Measurements from ENCODE around the gene ADGRV1. TPM values are rescaled to one million over a fixed set of nuclear protein-coding genes. Genes with fewer than 3 reads are reported as not detected.

The ADGRV1 gene
- total RNA-seq, 1 donor from 2014 or later: 10.0 TPM

DNA sequence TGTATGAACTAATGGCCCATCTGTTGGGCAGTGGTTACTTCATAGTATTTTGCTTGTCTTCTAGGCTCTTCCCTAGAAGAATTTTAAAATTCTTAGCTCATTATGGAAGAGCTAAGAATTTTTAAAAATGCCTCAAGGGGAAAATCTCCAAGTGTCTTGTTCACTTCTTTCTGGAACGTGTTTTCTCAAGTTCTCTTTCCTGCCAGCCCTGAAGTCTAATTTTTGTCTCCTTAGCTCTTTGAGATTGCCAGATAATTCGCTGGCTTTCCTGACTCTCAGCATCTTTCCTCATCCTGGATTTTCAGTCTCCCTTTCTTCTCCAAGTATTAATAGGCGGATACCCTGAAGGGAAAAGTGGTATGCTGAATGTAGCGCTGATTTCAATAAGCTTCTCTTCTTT is 429.1 kb downstream of the ADGRV1 start:
- no peaks in the 10 kb centered on the region for H3K36me3 ChIP-seq (ENCODE audit: insufficient read depth, low read length)
- H3K4me1 ChIP-seq (ENCODE audit: insufficient read depth, low read length): peaks cover 10% of the 10 kb centered on the region
- H3K4me1 Mint-ChIP-seq (ENCODE audit: low read depth, unreplicated experiment): peaks cover 17% of the 10 kb centered on the region
- H4K20me1 ChIP-seq (ENCODE audit: insufficient read depth, low read length): no peaks in the 10 kb centered on the region
- FAIRE-seq (no peak), DNase-seq (ENCODE audit: low read depth) (no peak)
- no peaks in the 10 kb centered on the region for H3K27me3 Mint-ChIP-seq (ENCODE audit: low read depth, unreplicated experiment)
- no peaks in the 10 kb centered on the region for H3K36me3 Mint-ChIP-seq (ENCODE audit: low read depth, unreplicated experiment)
- TF ChIP-seq, protein P1, sequence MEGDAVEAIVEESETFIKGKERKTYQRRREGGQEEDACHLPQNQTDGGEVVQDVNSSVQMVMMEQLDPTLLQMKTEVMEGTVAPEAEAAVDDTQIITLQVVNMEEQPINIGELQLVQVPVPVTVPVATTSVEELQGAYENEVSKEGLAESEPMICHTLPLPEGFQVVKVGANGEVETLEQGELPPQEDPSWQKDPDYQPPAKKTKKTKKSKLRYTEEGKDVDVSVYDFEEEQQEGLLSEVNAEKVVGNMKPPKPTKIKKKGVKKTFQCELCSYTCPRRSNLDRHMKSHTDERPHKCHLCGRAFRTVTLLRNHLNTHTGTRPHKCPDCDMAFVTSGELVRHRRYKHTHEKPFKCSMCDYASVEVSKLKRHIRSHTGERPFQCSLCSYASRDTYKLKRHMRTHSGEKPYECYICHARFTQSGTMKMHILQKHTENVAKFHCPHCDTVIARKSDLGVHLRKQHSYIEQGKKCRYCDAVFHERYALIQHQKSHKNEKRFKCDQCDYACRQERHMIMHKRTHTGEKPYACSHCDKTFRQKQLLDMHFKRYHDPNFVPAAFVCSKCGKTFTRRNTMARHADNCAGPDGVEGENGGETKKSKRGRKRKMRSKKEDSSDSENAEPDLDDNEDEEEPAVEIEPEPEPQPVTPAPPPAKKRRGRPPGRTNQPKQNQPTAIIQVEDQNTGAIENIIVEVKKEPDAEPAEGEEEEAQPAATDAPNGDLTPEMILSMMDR (IDR thresholded peaks at IDR 0.05; ENCODE audit: insufficient read depth, low read depth, low read length): no peak
- TF ChIP-seq EZH2 (IDR thresholded peaks at IDR 0.05; ENCODE audit: insufficient read depth, low read length): no peak
- no peak overlapping the region for H3K4me3 ChIP-seq (ENCODE audit: insufficient read depth, low read depth, low read length)
- H3K9me3 ChIP-seq (ENCODE audit: insufficient read depth, low read depth, low read length): no peaks in the 10 kb centered on the region
- no peak overlapping the region for H3K4me2 ChIP-seq (ENCODE audit: low read length)
- H3K4me3 Mint-ChIP-seq (ENCODE audit: unreplicated experiment): no peak overlapping the region
- H2AFZ ChIP-seq (ENCODE audit: low read depth, low read length): no peak overlapping the region
- peaks cover 3% of the 10 kb centered on the region for H3K27me3 ChIP-seq (ENCODE audit: insufficient read depth, low read length)
- H3K79me2 ChIP-seq (ENCODE audit: insufficient read depth, low read length): no peaks in the 10 kb centered on the region
- no peak overlapping the region for H3K27ac ChIP-seq (ENCODE audit: low read depth, low read length)
- H3K9me3 Mint-ChIP-seq (ENCODE audit: unreplicated experiment): no peaks in the 10 kb centered on the region
- no peak overlapping the region for H3K27ac Mint-ChIP-seq (ENCODE audit: unreplicated experiment)
- no peak overlapping the region for H3K9ac ChIP-seq (ENCODE audit: low read length)

DNA sequence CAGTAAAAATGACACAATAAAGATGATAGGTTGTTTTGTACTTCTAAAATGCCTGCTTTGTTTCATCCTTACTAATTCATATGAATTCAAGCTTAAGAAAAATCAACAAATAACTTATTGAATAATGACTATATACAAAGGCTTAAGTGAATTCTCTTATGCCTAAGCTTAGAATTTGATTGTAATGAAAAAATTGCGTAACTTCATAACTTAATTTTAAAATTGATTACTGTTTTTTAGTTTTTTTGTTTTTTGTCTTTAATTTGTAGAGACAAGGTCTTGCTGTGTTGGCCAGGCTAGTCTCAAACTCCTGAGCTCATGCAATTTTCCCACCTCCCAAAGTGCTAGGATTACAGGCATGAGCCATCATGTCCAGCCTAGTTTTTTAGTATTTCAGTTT is 432.6 kb downstream of the ADGRV1 start:
- no peak overlapping the region for H3K4me2 ChIP-seq (ENCODE audit: low read length)
- H3K79me2 ChIP-seq (ENCODE audit: insufficient read depth, low read length): no peaks in the 10 kb centered on the region
- Mint-ChIP-seq H3K27me3 (ENCODE audit: low read depth, unreplicated experiment) (no peaks in the 10 kb centered on the region), H3K9me3 (ENCODE audit: unreplicated experiment) (peaks cover 2% of the 10 kb centered on the region), H3K27ac (ENCODE audit: unreplicated experiment) (no peak overlapping the region), H3K4me1 (ENCODE audit: low read depth, unreplicated experiment) (peaks cover 3% of the 10 kb centered on the region), H3K36me3 (ENCODE audit: low read depth, unreplicated experiment) (no peaks in the 10 kb centered on the region), H3K4me3 (ENCODE audit: unreplicated experiment) (no peak overlapping the region)
- FAIRE-seq (no peak), DNase-seq (ENCODE audit: low read depth) (no peak)
- no peak overlapping the region for H2AFZ ChIP-seq (ENCODE audit: low read depth, low read length)
- H3K27me3 ChIP-seq (ENCODE audit: insufficient read depth, low read length): peaks cover 3% of the 10 kb centered on the region
- no peaks in the 10 kb centered on the region for H4K20me1 ChIP-seq (ENCODE audit: insufficient read depth, low read length)
- no peaks in the 10 kb centered on the region for H3K36me3 ChIP-seq (ENCODE audit: insufficient read depth, low read length)
- peaks cover 2% of the 10 kb centered on the region for H3K9me3 ChIP-seq (ENCODE audit: insufficient read depth, low read depth, low read length)
- H3K4me3 ChIP-seq (ENCODE audit: insufficient read depth, low read depth, low read length): no peak overlapping the region
- TF ChIP-seq, protein P1 (IDR thresholded peaks at IDR 0.05; ENCODE audit: insufficient read depth, low read depth, low read length): no peak
- TF ChIP-seq EZH2 (IDR thresholded peaks at IDR 0.05; ENCODE audit: insufficient read depth, low read length): no peak
- no peaks in the 10 kb centered on the region for H3K4me1 ChIP-seq (ENCODE audit: insufficient read depth, low read length)
- H3K27ac ChIP-seq (ENCODE audit: low read depth, low read length): no peak overlapping the region
- H3K9ac ChIP-seq (ENCODE audit: low read length): no peak overlapping the region

DNA sequence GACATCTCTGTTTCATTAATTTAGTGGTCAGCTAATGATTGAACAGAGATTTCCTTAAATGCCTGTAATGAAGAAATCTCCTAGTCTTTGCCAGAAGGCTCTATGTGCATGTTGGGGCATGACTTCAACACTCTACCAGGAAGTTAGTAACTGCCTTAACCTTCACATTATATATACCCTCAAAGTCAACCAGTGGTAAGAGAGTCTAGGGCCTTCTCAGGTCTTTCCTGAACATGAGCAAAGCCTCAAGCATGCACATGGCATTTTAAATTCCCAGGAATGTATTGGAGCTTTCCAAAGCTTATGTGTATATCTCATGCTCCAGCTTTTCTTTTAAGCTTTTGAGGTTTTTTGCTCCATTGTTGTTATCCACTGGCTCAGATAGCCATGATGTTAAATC is 436.2 kb downstream of the ADGRV1 start:
- H3K27me3 ChIP-seq (ENCODE audit: insufficient read depth, low read length): no peaks in the 10 kb centered on the region
- H3K79me2 ChIP-seq (ENCODE audit: insufficient read depth, low read length): no peaks in the 10 kb centered on the region
- H3K9ac ChIP-seq (ENCODE audit: low read length): no peak overlapping the region
- peaks cover 6% of the 10 kb centered on the region for H3K9me3 Mint-ChIP-seq (ENCODE audit: unreplicated experiment)
- H2AFZ ChIP-seq (ENCODE audit: low read depth, low read length): no peak overlapping the region
- peak; percentile 3 for DNase-seq (ENCODE audit: low read depth)
- H3K4me3 ChIP-seq (ENCODE audit: insufficient read depth, low read depth, low read length): no peak overlapping the region
- H3K36me3 ChIP-seq (ENCODE audit: insufficient read depth, low read length): no peaks in the 10 kb centered on the region
- no peak for FAIRE-seq
- peaks cover 3% of the 10 kb centered on the region for H3K4me1 Mint-ChIP-seq (ENCODE audit: low read depth, unreplicated experiment)
- no peak overlapping the region for H3K27ac ChIP-seq (ENCODE audit: low read depth, low read length)
- TF ChIP-seq EZH2 (IDR thresholded peaks at IDR 0.05; ENCODE audit: insufficient read depth, low read length): no peak
- TF ChIP-seq, protein P1 (IDR thresholded peaks at IDR 0.05; ENCODE audit: insufficient read depth, low read depth, low read length): no peak
- no peaks in the 10 kb centered on the region for H3K4me1 ChIP-seq (ENCODE audit: insufficient read depth, low read length)
- no peaks in the 10 kb centered on the region for H4K20me1 ChIP-seq (ENCODE audit: insufficient read depth, low read length)
- H3K27ac Mint-ChIP-seq (ENCODE audit: unreplicated experiment): no peak overlapping the region
- H3K27me3 Mint-ChIP-seq (ENCODE audit: low read depth, unreplicated experiment): no peaks in the 10 kb centered on the region
- peaks cover 2% of the 10 kb centered on the region for H3K9me3 ChIP-seq (ENCODE audit: insufficient read depth, low read depth, low read length)
- H3K4me3 Mint-ChIP-seq (ENCODE audit: unreplicated experiment): no peak overlapping the region
- H3K4me2 ChIP-seq (ENCODE audit: low read length): no peak overlapping the region
- H3K36me3 Mint-ChIP-seq (ENCODE audit: low read depth, unreplicated experiment): no peaks in the 10 kb centered on the region
